SK-N-SH (cell line): ENCODE measurements around the gene SLC7A7.

ENCODE experiments used
- CHD2 ChIP-seq: fragments of 150-350 bp; IDR thresholded peaks from 2 replicates; pipeline ENCODE4 v1.6.1; 2018; ENCODE audit warnings: low read length; ENCODE audit not compliant: partially characterized antibody
- CTCF ChIP-seq: fragments of 200-600 bp; sonication (generic); IDR thresholded peaks from 2 replicates; pipeline ENCODE4 v1.6.1; 2017; ENCODE audit warnings: antibody characterized with exemption, mild to moderate bottlenecking, moderate library complexity
- EP300 ChIP-seq, 2 experiments: IDR thresholded peaks; 2 replicates each; pipeline versions ENCODE4 v1.4.0 to v1.6.1; 2012; ENCODE audit warnings: borderline replicate concordance in 1 of 2, low read depth in 1 of 2, low read length in 1 of 2
- EZH2phosphoT487 ChIP-seq: fragments of 200-600 bp; sonication (generic); IDR thresholded peaks from 2 replicates; pipeline ENCODE4 v1.6.1; 2017; ENCODE audit warnings: low read depth, mixed run types, mild to moderate bottlenecking, antibody characterized with exemption, moderate library complexity, borderline replicate concordance
- NFIC ChIP-seq: IDR thresholded peaks from 2 replicates; pipeline ENCODE4 v1.4.0; 2012; ENCODE audit warnings: borderline replicate concordance
- POLR2AphosphoS5 ChIP-seq: IDR thresholded peaks from 2 replicates; pipeline ENCODE4 v1.6.1; 2012; ENCODE audit warnings: low read depth, low read length
- USF2 ChIP-seq: fragments of 150-350 bp; IDR thresholded peaks from 2 replicates; pipeline ENCODE4 v1.6.1; 2017; ENCODE audit warnings: antibody characterized with exemption, low read length, low read depth, borderline replicate concordance
- YY1 ChIP-seq: IDR thresholded peaks from 2 replicates; pipeline ENCODE4 v1.4.0; 2012; ENCODE audit warnings: low read depth, mild to moderate bottlenecking

GRCh38 chr14:22740020-22740419, 75.2 kb downstream of the SLC7A7 start:
- no peak for TF ChIP-seq EZH2phosphoT487
- no peak for TF ChIP-seq POLR2AphosphoS5
- no peak for TF ChIP-seq CTCF
- TF ChIP-seq YY1, result no peak
- TF ChIP-seq EP300 (IDR thresholded peaks at IDR 0.05; ENCODE audit: borderline replicate concordance in 1 of 2, low read depth in 1 of 2, low read length in 1 of 2), result no peak
- no peak for TF ChIP-seq NFIC
- TF ChIP-seq USF2, result no peak
- TF ChIP-seq CHD2, result no peak
